H9 (cell line): ENCODE data around the gene ADH1B. TPM values are rescaled to one million over a fixed set of nuclear protein-coding genes. Genes with fewer than 3 reads are reported as not detected.

Source experiments
- DNase-seq: peaks from one replicate; pipeline ENCODE4 v3.0.0-alpha.2; 2017
- H2AFZ ChIP-seq: one replicate; pipeline ENCODE4 v1.6.1; 2013; ENCODE audit warnings: mild to moderate bottlenecking, low read length, control low read depth, moderate library complexity
- H2AK5ac ChIP-seq: 2 replicates; pipeline ENCODE4 v1.6.1; 2013; ENCODE audit warnings: low read length, control low read depth, mixed read lengths; ENCODE audit not compliant: insufficient read length
- H2BK120ac ChIP-seq: one replicate; pipeline ENCODE4 v1.6.1; 2013; ENCODE audit warnings: low read depth, mild to moderate bottlenecking, low read length, control low read depth, inconsistent platforms; ENCODE audit not compliant: poor library complexity, severe bottlenecking
- H2BK12ac ChIP-seq: 2 replicates; pipeline ENCODE4 v1.6.1; 2013; ENCODE audit warnings: low read length, control low read depth, mixed read lengths, low read depth; ENCODE audit not compliant: insufficient read length
- H2BK15ac ChIP-seq: 2 replicates; pipeline ENCODE4 v1.6.1; 2013; ENCODE audit warnings: low read depth, low read length, control low read depth
- H2BK20ac ChIP-seq: one replicate; pipeline ENCODE4 v1.6.1; 2013; ENCODE audit warnings: low read depth, mild to moderate bottlenecking, low read length, control low read depth, inconsistent platforms; ENCODE audit not compliant: poor library complexity, severe bottlenecking
- H2BK5ac ChIP-seq: 2 replicates; pipeline ENCODE4 v1.6.1; 2013; ENCODE audit warnings: low read length, control low read depth, mixed read lengths; ENCODE audit not compliant: insufficient read length
- H3K14ac ChIP-seq: 2 replicates; pipeline ENCODE4 v1.6.1; 2013; ENCODE audit warnings: low read length, control low read depth; ENCODE audit not compliant: insufficient read depth
- H3K18ac ChIP-seq: 2 replicates; pipeline ENCODE4 v1.6.1; 2013; ENCODE audit warnings: low read depth, mild to moderate bottlenecking, mixed read lengths, low read length, control low read depth; ENCODE audit not compliant: insufficient read length
- H3K23ac ChIP-seq: 2 replicates; pipeline ENCODE4 v1.6.1; 2013; ENCODE audit warnings: low read length, control low read depth, mixed read lengths, low read depth; ENCODE audit not compliant: insufficient read length
- H3K23me2 ChIP-seq: 2 replicates; pipeline ENCODE4 v1.6.1; 2013; ENCODE audit warnings: low read depth, mild to moderate bottlenecking, mixed read lengths, low read length, control low read depth; ENCODE audit not compliant: insufficient read length, poor library complexity, severe bottlenecking
- H3K27ac ChIP-seq: 2 replicates; pipeline ENCODE4 v1.5.1; 2013; ENCODE audit warnings: low read length, control low read depth, mixed read lengths, low read depth; ENCODE audit not compliant: insufficient read length
- H3K27me3 ChIP-seq: 2 replicates; pipeline ENCODE4 v1.6.1; 2013; ENCODE audit warnings: low read length, control low read depth, inconsistent platforms; ENCODE audit not compliant: insufficient read depth
- H3K4ac ChIP-seq: 2 replicates; pipeline ENCODE4 v1.6.1; 2013; ENCODE audit warnings: low read depth, mild to moderate bottlenecking, control low read depth, inconsistent platforms, low read length, moderate library complexity
- H3K4me1 ChIP-seq: 2 replicates; pipeline ENCODE4 v1.6.1; 2013; ENCODE audit warnings: low read length, control low read depth, inconsistent platforms; ENCODE audit not compliant: insufficient read depth
- H3K4me2 ChIP-seq: 2 replicates; pipeline ENCODE4 v1.6.1; 2013; ENCODE audit warnings: low read length, control low read depth, mixed read lengths; ENCODE audit not compliant: insufficient read length, insufficient read depth
- H3K56ac ChIP-seq: 2 replicates; pipeline ENCODE4 v1.6.1; 2013; ENCODE audit warnings: low read depth, mild to moderate bottlenecking, mixed read lengths, low read length, control low read depth; ENCODE audit not compliant: insufficient read length
- H3K79me1 ChIP-seq: 2 replicates; pipeline ENCODE4 v1.6.1; 2013; ENCODE audit warnings: low read depth, mild to moderate bottlenecking, moderate library complexity, low read length, control low read depth, inconsistent platforms; ENCODE audit not compliant: insufficient read depth, poor library complexity, severe bottlenecking
- H3K79me2 ChIP-seq: 2 replicates; pipeline ENCODE4 v1.6.1; 2013; ENCODE audit warnings: low read length, control low read depth, inconsistent platforms; ENCODE audit not compliant: insufficient read depth
- H3K9ac ChIP-seq: 2 replicates; pipeline ENCODE4 v1.6.1; 2013; ENCODE audit warnings: low read length, control low read depth, mixed read lengths; ENCODE audit not compliant: insufficient read length; ENCODE audit errors: extremely low read depth
- H3K9me3 ChIP-seq: one replicate; pipeline ENCODE4 v1.6.1; 2013; ENCODE audit warnings: low read depth, low read length, inconsistent platforms; ENCODE audit not compliant: control insufficient read depth
- H3T11ph ChIP-seq: one replicate; pipeline ENCODE4 v1.6.1; 2013; ENCODE audit warnings: mild to moderate bottlenecking, low read length, control low read depth, inconsistent platforms
- H4K20me1 ChIP-seq: one replicate; pipeline ENCODE4 v1.6.1; 2013; ENCODE audit not compliant: control insufficient read depth, insufficient read length, insufficient read depth
- H4K5ac ChIP-seq: 2 replicates; pipeline ENCODE4 v1.6.1; 2013; ENCODE audit warnings: low read depth, mild to moderate bottlenecking, mixed read lengths, low read length, control low read depth; ENCODE audit not compliant: insufficient read length
- H4K8ac ChIP-seq: replicated peaks from 2 replicates; pipeline ENCODE4 v1.6.1; 2013; ENCODE audit warnings: low read length, control low read depth, mixed read lengths, low read depth; ENCODE audit not compliant: insufficient read length
- H4K91ac ChIP-seq: 2 replicates; pipeline ENCODE4 v1.6.1; 2013; ENCODE audit warnings: low read depth, mild to moderate bottlenecking, moderate library complexity, mixed read lengths, low read length, control low read depth; ENCODE audit not compliant: insufficient read length
- H3K27ac Mint-ChIP-seq, 3 experiments: 2 replicates in 2 of 3; 3 replicates in 1 of 3; pipeline ENCODE4 v1.8.0; 2020 to 2021; ENCODE audit warnings: mixed read lengths in 3 of 3, mild to moderate bottlenecking in 1 of 3, moderate library complexity in 1 of 3
- H3K27me3 Mint-ChIP-seq: 2 replicates; pipeline ENCODE4 v1.8.0; 2021; ENCODE audit warnings: low read depth, mild to moderate bottlenecking, moderate library complexity, mixed read lengths
- H3K36me3 Mint-ChIP-seq, 3 experiments: 2 replicates in 2 of 3; 3 replicates in 1 of 3; pipeline ENCODE4 v1.8.0; 2020 to 2021; ENCODE audit warnings: low read depth in 3 of 3, mixed read lengths in 3 of 3; ENCODE audit not compliant: insufficient read depth in 1 of 3
- H3K4me1 Mint-ChIP-seq, 2 experiments: 2 replicates each; pipeline ENCODE4 v1.8.0; 2020; ENCODE audit warnings: mixed read lengths in 2 of 2
- H3K4me3 Mint-ChIP-seq, 2 experiments: 2 replicates in 1 of 2; 3 replicates in 1 of 2; pipeline ENCODE4 v1.8.0; 2020 to 2021; ENCODE audit warnings: mild to moderate bottlenecking in 2 of 2, mixed read lengths in 2 of 2, moderate library complexity in 1 of 2
- H3K9me3 Mint-ChIP-seq, 2 experiments: 2 replicates in 1 of 2; 3 replicates in 1 of 2; pipeline ENCODE4 v1.8.0; 2020; ENCODE audit warnings: mild to moderate bottlenecking in 2 of 2, mixed read lengths in 2 of 2, moderate library complexity in 1 of 2
- CTCF ChIP-seq: fragments of 200-600 bp; sonication (generic); conservative IDR thresholded peaks from 3 replicates; pipeline ENCODE4 v1.8.0; 2021; ENCODE audit warnings: antibody characterized with exemption, mild to moderate bottlenecking
- WGBS: extraction: QIAGEN DNeasy Blood & Tissue Kit; methylation state at CpG from one replicate; pipeline ENCODE4 v1.1.7; 2013; ENCODE audit warnings: missing lambda C conversion rate, low lambda C conversion rate, mixed read lengths; ENCODE audit not compliant: insufficient read length; ENCODE audit errors: extremely low coverage; 5-methylcytosine and 5-hydroxymethylcytosine counted together
- total RNA-seq: library from RNA; stranded (reverse); gene quantifications from 2 replicates; pipeline ENCODE4 v1.2.1, GENCODE V29; 2021

Gene ADH1B
- total RNA-seq, 1 experiment from 2014 or later, result not detected

- Histone ChIP-seq H3K23ac (no peak overlapping the region), H3K4ac (no peak overlapping the region), H2BK12ac (no peak overlapping the region), H3K79me1 (no peaks in the 10 kb centered on the region), H3T11ph (no peak overlapping the region), H2BK20ac (no peak overlapping the region), H3K27me3 (no peaks in the 10 kb centered on the region), H3K4me2 (no peak overlapping the region), H2BK120ac (no peak overlapping the region), H3K56ac (no peak overlapping the region), H3K4me1 (no peaks in the 10 kb centered on the region), H4K91ac (no peak overlapping the region), H3K23me2 (no peaks in the 10 kb centered on the region), H3K18ac (no peak overlapping the region), H4K20me1 (no peaks in the 10 kb centered on the region), H3K79me2 (no peaks in the 10 kb centered on the region), H2BK5ac (no peak overlapping the region), H2AK5ac (no peak overlapping the region), H4K8ac (no peak overlapping the region), H2AFZ (no peak overlapping the region), H2BK15ac (no peak overlapping the region), H3K9me3 (no peaks in the 10 kb centered on the region), H3K9ac (no peak overlapping the region), H3K27ac (no peak overlapping the region), H3K14ac (no peak overlapping the region), H4K5ac (no peak overlapping the region)
- no CpG with 5 or more reads among the region's 2 CpGs for WGBS
- Mint-ChIP-seq H3K9me3 (no peaks in the 10 kb centered on the region; a peak in 1 of 5 replicates), H3K4me1 (peaks cover 7 to 11% of the 10 kb centered on the region in 2 experiments), H3K36me3 (peaks cover 0 to 4% (median 1%) of the 10 kb centered on the region in 3 experiments; a peak in 1 of 7 replicates), H3K4me3 (no peak overlapping the region), H3K27me3 (no peaks in the 10 kb centered on the region), H3K27ac (no peak overlapping the region)
- TF ChIP-seq CTCF, result no peak
- DNase-seq, result no peak
Observed at GRCh38 chr4:99276417-99276816, 44.8 kb downstream of the ADH1B start.
